COLO668 (cell line): ENCODE data around the gene MGAT4C.

Experiments used
- DNase-seq: peaks from one replicate; lab custom pipeline; 2025; ENCODE audit not compliant: unreplicated experiment; lab: John Stamatoyannopoulos, UW

Gene MGAT4C

DNA sequence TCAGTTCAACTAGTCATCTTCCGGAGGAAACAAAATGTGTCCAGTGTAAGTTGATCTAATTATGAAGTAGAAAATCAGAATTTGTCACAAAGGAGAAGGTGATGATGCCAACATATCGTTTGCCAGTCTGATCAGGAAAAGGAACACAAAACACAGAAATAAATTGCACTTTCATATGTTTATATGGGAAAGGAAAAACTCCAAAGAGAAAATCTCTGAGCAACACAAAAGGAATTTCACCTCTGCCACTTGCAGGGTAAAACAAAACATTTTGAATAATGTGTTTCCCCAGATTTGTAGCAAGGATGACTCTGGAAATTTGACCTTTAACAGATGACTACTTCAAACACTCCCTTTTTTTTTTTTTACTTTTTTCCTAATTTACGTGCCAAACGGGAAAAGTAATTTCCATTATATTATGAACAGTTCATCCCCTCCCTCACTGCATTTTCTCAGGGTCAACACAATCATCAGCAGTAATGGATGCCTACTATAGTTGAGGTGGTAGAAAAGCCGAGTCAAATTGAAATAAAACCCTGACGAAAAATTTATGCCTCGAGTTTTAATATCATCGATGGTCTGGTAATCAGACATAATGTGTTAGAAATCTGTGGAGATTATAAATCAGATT lies 25.6 kb downstream of the MGAT4C start:
- DNase-seq = no peak

DNA sequence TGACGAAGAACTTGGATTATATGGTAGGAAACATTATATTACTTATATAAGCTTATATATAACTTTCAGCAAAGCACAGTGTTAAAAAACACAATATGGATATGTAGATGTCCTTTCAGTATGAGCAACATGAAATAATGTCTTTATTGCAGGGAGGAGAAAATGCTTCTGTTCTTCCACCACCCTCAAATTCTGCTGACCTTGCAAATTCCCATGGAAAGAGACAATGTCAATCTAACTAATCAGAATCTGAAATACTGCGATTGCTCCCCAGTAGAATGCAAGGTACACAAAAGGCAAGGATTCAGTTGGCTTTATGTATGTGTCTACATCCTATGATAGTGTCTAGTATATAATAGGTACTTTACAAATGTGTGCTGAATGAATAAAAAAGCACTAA lies 26.4 kb downstream of the MGAT4C start:
- DNase-seq = no peak

DNA sequence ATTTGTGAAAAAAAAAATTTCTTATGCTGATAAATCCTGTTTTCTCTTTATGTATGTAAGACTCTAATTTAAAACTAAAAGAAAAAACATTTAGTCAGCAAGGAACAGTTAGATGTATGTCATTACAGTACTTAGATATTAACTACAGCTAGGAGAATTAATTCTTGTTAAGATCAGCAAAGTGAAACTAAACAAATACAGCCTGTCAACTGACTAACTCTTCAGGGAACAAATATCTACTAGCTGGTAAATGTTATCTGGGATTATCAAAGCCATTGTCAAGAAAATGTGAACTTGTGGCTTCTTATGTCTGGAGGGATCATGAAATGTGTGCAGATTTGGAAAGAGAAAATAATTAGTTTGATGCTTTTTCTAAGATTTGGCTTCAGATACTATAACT lies 27.5 kb downstream of the MGAT4C start:
- DNase-seq = no peak

DNA sequence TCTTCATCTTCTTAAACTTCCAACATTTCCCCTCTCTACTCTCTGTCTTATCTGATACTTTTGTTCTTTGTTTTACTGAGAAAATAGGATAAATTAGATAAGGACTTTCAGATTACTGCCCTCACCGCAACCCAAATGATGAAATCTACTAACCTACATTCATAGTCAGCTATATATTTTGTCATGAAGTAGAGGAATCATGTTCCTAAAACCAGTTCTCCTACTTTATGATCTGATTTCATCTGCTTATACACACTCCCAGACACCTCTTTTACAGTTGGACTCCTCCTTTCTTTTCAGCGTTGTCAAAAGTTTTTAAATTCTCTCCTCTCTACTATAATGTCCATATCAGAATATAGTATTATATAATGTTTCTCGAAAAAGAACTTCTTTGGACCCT lies 29.7 kb downstream of the MGAT4C start:
- DNase-seq = no peak

DNA sequence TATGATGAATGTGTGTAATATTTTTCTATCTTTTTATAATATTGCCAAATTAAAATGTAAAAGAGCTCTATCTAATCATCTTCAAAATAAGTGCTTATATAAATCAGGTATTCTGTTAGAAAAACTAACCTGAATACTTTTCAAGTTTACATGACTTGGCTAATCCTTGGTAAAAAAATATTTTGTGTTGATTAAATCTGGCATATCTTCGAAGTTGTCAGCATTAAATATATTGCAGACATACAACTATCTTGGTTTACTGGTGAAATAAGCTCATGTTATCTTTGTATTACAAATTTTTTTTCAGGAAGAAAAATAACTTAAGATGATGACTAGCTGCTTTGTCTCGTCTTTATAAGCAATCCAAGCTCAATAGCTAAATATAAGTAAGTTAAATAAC lies 39.6 kb downstream of the MGAT4C start:
- DNase-seq = no peak

DNA sequence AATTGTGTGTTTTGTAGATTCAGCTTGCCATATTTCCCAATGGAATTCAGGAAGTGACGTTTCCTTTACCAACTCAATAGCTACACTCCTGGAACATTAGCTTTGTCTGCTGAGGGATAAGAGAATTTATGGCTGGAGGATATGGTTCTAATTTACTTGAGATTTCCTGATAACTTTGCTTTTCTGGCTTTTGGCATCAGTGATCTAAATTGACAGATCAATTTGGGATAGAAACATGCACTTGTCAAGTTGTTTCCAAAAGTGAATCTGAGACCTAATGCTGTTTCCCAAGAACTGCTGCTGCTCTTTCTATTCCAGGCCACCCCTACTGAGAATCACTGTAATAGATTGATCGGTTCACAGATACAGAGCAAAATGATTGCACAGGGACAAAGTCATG lies 43.2 kb downstream of the MGAT4C start:
- no peak for DNase-seq

DNA sequence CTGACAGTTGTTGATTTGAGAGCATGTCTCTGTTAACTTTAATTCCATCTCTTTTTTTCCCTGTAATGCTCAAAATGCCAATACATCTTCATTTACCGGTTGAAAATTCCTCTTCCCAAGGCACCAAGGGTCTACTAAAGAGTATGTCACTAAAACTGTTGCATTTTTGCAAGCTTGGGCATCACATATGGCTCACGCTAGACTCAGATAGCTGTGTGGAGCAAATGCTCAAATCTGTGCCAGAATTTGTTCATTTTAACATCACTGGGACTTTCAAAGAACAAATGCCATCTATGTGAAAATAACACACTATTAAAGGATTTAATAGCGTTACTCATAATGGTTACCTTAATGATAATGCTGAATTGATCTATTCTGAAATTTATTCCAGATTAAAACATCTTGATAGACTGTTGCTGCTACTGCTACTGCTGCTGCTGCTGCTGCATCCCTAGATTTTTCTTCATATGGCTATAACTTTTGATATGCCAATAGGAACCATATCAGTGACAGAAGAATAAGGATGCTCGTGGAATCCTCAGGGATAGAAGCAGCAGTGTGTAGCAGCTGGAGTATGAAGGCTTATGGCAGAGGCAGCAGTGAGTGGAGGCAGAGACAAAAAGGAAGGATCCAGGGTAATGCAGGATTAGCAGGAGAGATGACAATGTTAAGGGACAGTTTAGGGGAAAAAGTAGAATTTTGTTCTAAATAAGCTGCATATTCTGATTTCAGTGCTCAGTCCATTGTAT lies 57.3 kb downstream of the MGAT4C start:
- no peak for DNase-seq

DNA sequence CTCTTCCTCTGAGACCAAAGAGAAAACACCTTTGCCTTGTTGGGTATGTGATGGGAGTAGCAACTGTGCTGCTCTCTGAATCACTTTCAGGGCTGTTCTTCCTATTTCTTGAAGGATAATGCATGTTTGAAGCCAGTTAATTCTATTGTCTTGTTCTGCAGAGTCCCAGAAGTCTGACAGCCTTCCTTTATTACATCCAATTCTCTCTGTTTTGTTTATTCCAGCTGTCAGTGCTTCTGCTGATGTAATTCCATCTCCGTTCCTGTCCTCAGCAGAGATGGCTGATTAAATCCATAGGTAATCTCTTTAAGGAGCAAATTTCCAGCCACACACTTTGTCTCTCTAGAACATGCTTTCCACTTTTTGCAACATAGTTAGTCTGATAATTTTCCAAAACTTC lies 59.7 kb downstream of the MGAT4C start:
- DNase-seq = no peak

DNA sequence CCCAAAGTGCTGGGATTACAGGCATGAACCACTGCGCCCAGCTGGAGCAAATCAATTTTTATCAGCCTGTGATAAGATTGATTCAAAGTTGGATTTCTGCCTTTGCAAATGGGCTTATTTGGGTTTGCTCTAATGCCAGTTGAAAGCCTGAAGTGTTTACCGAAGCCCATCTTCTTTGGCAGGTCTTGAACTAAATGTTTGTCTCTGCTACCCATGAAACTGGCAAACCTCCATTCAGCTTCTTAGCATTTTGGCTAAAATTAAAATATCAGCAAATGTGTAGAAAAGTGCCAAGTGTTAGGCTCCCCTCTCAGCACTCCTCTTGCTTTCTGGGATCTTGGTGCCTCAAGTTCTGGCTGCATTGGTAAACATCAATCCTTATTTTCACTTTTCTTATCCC lies 61.5 kb downstream of the MGAT4C start:
- DNase-seq = no peak

DNA sequence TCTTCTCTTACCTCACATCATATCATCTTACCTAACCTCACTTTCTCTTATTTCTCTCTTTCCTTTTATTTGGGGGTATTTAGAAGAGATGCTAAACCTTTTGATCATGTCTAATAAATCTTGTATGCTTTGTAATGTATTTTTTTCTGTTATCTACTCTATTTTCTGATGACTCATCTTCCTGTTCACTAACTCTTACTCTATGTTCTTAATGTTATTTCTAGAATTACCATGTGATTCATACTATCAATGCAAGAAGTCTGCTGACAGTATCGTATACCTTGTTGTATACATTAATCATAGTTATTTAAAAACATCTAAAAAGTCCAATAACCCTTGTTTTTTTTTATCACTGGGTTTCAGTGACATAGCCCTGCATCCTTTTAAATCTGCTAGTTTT lies 62.3 kb downstream of the MGAT4C start:
- DNase-seq = no peak

DNA sequence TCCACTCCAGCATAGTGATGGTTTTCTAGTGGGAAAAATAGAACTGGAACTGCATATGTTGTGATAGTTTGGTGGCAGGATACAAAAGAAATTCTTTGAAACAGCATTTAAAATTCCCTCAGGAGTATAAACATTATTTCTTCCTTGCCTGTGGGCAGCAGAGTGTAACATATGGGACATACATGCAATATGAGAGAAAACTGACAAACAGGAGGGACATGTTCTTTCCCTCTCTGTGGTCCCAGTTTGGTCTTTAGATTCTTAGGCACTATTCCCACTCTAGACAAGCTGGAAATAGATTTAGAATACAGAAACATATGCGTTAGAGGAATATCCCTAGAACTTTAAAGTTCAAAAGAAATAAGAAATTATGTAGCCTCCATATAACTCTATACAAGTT lies 68.0 kb downstream of the MGAT4C start:
- DNase-seq = no peak

DNA sequence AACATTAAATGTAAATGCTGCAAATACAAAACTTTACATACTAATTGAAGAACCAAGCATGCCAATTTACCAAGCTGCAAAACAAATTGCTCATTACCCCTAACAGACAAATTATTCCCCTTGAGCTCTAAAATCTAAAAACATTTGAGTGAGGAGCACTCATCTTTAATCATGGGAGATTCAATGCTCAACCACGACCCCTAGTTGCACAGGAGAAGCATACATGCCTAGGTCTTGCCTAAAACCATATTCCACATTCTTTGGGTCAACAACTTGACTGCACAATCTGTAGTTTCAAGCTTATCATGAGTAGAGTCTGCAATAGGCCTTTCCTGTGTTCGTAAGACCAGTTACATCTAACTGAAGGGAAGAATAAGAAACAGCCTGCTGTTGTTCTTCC lies 69.7 kb downstream of the MGAT4C start:
- DNase-seq = no peak

DNA sequence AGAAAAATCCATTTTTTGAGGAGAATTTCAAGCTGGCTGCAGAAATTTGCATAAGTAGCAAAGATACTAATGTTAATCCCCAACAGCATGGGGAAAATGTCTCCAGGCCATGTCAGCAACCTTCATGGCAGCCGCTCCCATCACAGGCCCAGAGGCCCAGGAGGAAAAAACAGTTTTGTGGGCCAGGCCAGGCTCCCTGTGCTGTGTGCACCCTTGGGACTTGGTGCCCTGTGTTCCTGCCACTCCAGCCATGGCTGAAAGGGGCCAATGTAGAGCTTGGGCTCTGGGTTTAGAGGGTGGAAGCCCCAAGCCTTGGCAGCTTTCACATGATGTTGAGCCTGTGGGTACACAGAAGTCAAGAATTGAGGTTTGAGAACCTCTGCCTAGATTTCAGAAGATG lies 76.3 kb downstream of the MGAT4C start:
- no peak for DNase-seq

DNA sequence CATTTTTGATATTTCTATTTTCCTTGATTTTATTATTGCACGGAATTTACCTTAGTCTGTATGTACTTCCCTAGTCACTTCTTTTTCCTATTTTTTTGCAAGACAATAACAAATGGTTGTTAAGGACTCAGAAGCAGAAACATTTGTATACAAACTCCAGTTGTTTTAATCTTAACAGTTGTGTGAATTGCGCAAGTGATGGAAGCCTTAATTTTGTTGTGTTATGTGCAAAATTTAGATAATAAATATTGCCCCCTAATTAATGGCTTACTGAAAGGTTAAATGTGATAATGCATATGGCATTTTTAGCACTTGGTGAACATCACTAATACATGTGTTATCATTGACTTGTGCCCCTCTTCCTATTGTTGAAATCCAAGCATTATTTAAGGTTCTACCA lies 82.0 kb downstream of the MGAT4C start:
- DNase-seq = no peak

DNA sequence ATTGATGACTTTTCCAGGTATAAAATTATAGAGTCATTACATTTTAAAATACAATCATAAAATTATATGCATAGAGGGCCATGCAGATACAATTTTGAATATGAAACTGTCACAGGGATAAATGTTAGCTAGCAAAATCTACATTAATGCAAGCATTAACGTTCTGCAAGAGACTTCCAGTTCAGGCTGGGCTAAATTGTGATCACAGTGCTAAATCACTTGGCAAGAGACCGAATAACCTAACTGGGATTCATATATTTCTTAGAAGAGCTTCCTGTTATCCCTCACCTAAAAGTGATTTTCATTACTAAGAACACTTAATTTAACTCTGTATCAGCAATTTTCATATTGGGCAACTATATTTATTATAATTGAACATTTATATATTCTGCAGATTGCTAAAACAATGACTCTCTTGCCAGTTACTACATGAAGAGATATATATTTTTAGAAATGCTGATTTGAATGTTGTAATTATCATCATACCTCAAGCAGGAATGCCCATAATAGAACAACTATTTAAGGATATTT lies 83.2 kb downstream of the MGAT4C start:
- no peak for DNase-seq

DNA sequence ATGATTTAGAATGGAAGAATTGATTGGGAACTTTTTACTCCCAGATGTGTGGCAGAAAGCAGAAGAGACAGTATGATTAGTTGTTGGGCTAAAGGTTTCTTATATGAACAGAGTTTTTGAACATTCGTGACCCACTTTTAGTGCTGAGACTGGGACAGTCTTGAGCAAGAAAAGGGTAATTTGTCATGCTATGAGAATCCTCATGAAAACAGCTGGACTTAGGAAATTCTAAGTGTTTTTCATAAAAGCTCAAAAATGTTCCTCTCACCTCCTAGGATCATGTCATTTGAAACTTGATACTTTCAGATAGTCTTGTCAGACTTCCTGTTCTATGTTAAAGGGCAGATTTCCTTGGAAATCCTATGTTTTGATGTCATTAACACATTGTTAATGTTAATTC lies 86.1 kb downstream of the MGAT4C start:
- DNase-seq = no peak

DNA sequence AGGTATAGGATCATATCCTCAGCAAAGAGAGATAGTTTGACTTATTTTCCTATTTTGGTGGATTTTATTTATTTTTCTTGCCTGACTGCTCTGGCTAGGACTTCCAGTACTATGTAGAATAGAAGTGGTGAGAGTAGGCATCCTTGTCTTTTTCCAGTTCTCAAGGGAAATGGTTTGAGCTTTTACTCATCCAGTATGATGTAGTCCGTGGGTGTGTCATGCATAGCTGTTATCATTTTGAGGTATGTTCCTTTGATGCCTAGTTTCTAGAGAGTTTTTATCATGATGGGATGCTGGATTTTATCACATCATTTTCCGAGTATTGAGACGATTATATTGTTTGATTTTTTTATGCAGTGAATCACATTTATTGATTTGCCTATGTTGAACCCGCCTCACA lies 97.2 kb downstream of the MGAT4C start:
- no peak for DNase-seq

DNA sequence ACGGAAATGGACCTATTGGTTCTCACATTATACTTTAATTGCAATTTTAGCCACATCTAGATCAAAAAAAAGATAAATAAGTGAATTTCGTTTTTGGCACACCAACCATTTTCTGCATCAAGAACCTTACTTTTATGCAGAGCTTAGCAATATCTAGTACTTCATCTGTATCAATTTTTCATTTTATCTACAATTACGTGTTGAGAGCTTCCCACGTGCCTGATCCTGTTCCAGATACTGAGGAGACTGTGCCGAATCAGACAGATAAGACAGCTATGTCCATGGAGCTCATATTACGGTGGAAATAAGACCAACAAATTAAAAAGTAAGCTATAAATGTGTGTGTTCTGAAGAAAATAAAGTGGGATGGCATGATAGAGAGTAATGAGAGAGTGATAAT lies 101.6 kb downstream of the MGAT4C start:
- DNase-seq = no peak

DNA sequence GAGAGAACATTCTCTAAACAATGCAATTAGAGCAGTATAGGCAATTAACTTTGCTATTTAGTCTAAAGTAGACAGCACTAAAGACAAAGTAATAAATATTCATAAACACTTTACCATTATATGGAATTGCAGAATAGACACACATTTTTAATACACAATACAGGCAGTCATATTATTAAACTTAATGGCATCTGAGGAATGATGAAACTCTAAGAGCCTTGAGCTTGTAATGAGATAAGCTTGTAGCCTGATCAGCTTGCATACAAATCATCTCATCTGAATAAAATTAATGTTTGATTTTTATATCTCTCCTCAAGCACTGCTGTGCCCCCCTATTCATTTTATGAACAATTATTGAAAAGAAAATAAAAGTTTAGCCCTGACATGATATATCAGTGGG lies 107.6 kb downstream of the MGAT4C start:
- DNase-seq = no peak

DNA sequence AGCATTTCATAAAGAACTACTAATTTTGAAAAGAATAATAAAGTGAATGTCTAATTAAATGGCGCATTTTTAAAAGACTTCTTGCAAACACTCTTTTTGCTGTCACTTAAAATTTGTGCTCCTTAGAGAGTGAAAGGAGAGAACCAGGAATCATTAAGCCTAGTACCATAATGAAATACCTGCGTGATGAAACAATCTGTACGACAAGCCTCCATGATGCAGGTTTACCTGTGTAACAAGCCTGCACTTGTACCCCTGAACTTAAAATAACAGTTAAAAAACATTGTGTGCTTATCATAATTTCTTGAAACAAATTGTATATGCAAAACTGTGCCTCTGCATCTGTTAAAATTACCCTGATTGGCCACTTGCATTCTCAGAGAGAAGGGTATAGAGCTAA lies 108.1 kb downstream of the MGAT4C start:
- DNase-seq = no peak

DNA sequence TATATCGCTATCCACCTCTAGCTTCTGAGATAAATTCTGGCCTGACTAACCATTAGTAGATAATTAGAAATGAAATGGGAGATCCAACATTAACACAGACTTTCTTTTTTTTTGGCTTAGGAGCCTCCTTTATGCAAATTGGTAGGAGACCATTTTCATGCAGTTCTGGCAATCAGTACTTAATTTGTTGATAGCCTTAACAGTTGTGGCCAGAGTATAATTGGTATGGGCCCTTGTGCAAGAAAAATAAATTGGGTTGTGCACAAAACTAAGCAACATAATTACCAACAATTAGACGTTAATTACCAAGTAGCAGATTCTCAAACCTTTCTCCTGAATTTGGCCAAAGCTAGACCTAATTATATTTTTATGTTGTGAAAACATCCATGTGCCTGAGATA lies 111.0 kb downstream of the MGAT4C start:
- DNase-seq = no peak

DNA sequence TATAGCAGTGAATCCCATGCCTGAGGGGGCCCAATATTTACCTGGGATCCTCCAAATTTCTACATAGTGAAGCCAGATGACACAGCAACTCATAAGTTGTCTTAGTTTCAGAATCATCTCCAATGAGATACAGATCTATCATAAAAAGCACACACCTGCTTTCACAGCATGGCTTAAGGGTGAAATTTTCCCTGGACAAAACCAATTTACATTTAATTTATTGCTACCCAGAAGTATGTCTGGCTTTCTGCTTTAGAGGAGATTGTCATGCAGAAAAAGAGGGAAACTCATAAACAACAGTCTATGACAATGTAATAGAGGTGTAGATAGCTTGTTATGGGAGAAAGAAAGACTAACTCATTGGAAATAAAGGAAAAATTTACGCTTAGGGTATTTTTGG lies 113.0 kb downstream of the MGAT4C start:
- DNase-seq = no peak

DNA sequence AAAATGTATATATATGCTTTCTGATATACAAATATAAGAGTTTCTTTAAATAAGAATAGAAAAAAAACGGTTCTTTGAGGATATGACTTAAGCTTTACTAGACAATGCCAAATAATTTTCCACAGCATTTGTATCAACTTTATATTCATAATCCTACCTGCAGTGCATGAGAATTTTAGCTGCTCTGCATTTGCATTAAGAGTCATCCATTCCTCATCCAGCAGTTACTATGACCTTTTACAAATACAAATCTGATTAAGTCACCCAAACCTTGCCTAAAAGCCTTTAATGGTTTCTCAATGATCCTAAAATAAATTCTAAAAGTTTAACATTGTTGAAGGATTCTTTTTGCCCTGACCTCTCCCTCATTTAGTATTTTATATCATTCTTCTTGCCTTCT lies 116.5 kb downstream of the MGAT4C start:
- DNase-seq = no peak
